HepG2 (cell line): ENCODE data around the gene ABHD15. TPM values are rescaled to one million over a fixed set of nuclear protein-coding genes. Genes with fewer than 3 reads are reported as not detected.

ENCODE experiments used
- ARID2 ChIP-seq: sonication (generic); formaldehyde crosslinking; IDR thresholded peaks from 2 replicates; pipeline ENCODE4 v1.8.1; 2022; ENCODE audit warnings: mild to moderate bottlenecking, missing genetic modification reagents, borderline replicate concordance
- ATF7 ChIP-seq, 2 experiments: fragments of 450-650 bp in 1 of 2; sonication (generic) in 1 of 2; formaldehyde crosslinking in 1 of 2; IDR thresholded peaks; 2 replicates each; pipeline versions ENCODE4 v1.4.0 to v1.6.1; 2016 to 2020; ENCODE audit warnings: antibody characterized with exemption in 1 of 2, mild to moderate bottlenecking in 1 of 2, missing genetic modification reagents in 1 of 2
- BHLHE40 ChIP-seq: IDR thresholded peaks from 2 replicates; pipeline ENCODE4 v1.6.1; 2011; ENCODE audit warnings: low read length, improper control_type of control experiment
- FIP1L1 ChIP-seq: fragments of 200-400 bp; formaldehyde crosslinking; IDR thresholded peaks from 2 replicates; pipeline ENCODE4 v1.6.1; 2018; ENCODE audit warnings: low read depth, mild to moderate bottlenecking, low read length, moderate library complexity, borderline replicate concordance; ENCODE audit not compliant: insufficient read depth
- HOXA7 ChIP-seq: sonication (generic); formaldehyde crosslinking; IDR thresholded peaks from 2 replicates; pipeline ENCODE4 v1.8.1; 2022; ENCODE audit warnings: mild to moderate bottlenecking, missing genetic modification reagents, moderate library complexity
- MAFF ChIP-seq: IDR thresholded peaks from 2 replicates; pipeline ENCODE4 v1.6.1; 2011; ENCODE audit warnings: low read depth, low read length, improper control_type of control experiment
- NCOA2 ChIP-seq: sonication (generic); formaldehyde crosslinking; IDR thresholded peaks from 2 replicates; pipeline ENCODE4 v1.8.0; 2022; ENCODE audit warnings: inconsistent platforms
- NFKBIZ ChIP-seq: IDR thresholded peaks from 2 replicates; pipeline ENCODE4 v1.6.1; 2018; ENCODE audit warnings: missing genetic modification reagents, missing compliant biosample characterization
- RBAK ChIP-seq: sonication (generic); formaldehyde crosslinking; IDR thresholded peaks from 2 replicates; pipeline ENCODE4 v1.5.1; 2020; ENCODE audit warnings: mild to moderate bottlenecking, missing genetic modification reagents
- SAP130 ChIP-seq: IDR thresholded peaks from 2 replicates; pipeline ENCODE4 v1.6.1; 2016; ENCODE audit warnings: low read depth
- SMAD9 ChIP-seq: sonication (generic); formaldehyde crosslinking; IDR thresholded peaks from 2 replicates; pipeline ENCODE4 v1.5.1; 2020; ENCODE audit warnings: mild to moderate bottlenecking, missing genetic modification reagents
- SOX13 ChIP-seq, 3 experiments: fragments of 450-650 bp in 1 of 3; sonication (generic) in 1 of 3; formaldehyde crosslinking in 1 of 3; IDR thresholded peaks in 2 of 3; conservative IDR thresholded peaks in 1 of 3; 2 replicates each; pipeline versions ENCODE4 v1.5.0 to v1.6.1; 2016 to 2020; ENCODE audit warnings: antibody characterized with exemption in 1 of 3, mild to moderate bottlenecking in 1 of 3, missing compliant biosample characterization in 1 of 3, missing genetic modification reagents in 1 of 3, moderate library complexity in 1 of 3
- ZNF10 ChIP-seq: sonication (generic); formaldehyde crosslinking; IDR thresholded peaks from 2 replicates; pipeline ENCODE4 v1.4.0; 2020; ENCODE audit warnings: mild to moderate bottlenecking, low read depth, missing genetic modification reagents, borderline replicate concordance
- ZNF224 ChIP-seq: sonication (generic); formaldehyde crosslinking; IDR thresholded peaks from 2 replicates; pipeline ENCODE4 v1.5.0; 2020; ENCODE audit warnings: mild to moderate bottlenecking, missing genetic modification reagents
- ZNF644 ChIP-seq: IDR thresholded peaks from 2 replicates; pipeline ENCODE4 v1.6.1; 2016; ENCODE audit warnings: low read depth
- polyA plus RNA-seq, 8 experiments: library from polyadenylated mRNA; depleted of rRNA in 3 of 8; stranded (reverse) in 7 of 8; unstranded in 1 of 8; fragments of >200 nt; fragmentation: Illumina TruSeq in 4 of 8; extraction: Trizol in 4 of 8; gene quantifications; 2 replicates each; pipeline versions ENCODE4 v1.2.1 to v1.2.3, GENCODE V29; 2011 to 2016; ENCODE audit warnings: low read depth in 4 of 8, missing spikeins in 1 of 8, mixed read lengths in 1 of 8; ENCODE audit not compliant: insufficient read depth in 1 of 8
- total RNA-seq, 5 experiments: library from RNA; depleted of rRNA; stranded (reverse); fragments of >200 nt; fragmentation: Illumina TruSeq; extraction: Trizol; gene quantifications; 2 replicates each; pipeline ENCODE4 v1.2.3, GENCODE V29; 2016; ENCODE audit warnings: low read depth in 1 of 5
- TF ChIP-seq, protein P1 (sequence below): sonication (generic); formaldehyde crosslinking; IDR thresholded peaks from 2 replicates; pipeline ENCODE4 v1.4.0; 2020; ENCODE audit warnings: missing genetic modification reagents
- TF ChIP-seq, protein P2 (sequence below): sonication (generic); formaldehyde crosslinking; conservative IDR thresholded peaks from 2 replicates; pipeline ENCODE4 v1.8.0; 2022; ENCODE audit warnings: mild to moderate bottlenecking, moderate library complexity, missing genetic modification reagents
- TF ChIP-seq, protein P3 (sequence below): fragments of 450-650 bp; IDR thresholded peaks from 2 replicates; pipeline ENCODE4 v1.6.1; 2017; ENCODE audit warnings: mild to moderate bottlenecking
- TF ChIP-seq, protein P4 (sequence below): sonication (generic); formaldehyde crosslinking; IDR thresholded peaks from 2 replicates; pipeline ENCODE4 v1.4.0; 2020; ENCODE audit warnings: missing genetic modification reagents

ABHD15 gene
- total and polyA plus RNA-seq, 2 of the 13 experiments (the other 11 are each of a cell fraction or from before 2014, with no cell fraction given), result 2.4 to 7.7 TPM

DNA sequence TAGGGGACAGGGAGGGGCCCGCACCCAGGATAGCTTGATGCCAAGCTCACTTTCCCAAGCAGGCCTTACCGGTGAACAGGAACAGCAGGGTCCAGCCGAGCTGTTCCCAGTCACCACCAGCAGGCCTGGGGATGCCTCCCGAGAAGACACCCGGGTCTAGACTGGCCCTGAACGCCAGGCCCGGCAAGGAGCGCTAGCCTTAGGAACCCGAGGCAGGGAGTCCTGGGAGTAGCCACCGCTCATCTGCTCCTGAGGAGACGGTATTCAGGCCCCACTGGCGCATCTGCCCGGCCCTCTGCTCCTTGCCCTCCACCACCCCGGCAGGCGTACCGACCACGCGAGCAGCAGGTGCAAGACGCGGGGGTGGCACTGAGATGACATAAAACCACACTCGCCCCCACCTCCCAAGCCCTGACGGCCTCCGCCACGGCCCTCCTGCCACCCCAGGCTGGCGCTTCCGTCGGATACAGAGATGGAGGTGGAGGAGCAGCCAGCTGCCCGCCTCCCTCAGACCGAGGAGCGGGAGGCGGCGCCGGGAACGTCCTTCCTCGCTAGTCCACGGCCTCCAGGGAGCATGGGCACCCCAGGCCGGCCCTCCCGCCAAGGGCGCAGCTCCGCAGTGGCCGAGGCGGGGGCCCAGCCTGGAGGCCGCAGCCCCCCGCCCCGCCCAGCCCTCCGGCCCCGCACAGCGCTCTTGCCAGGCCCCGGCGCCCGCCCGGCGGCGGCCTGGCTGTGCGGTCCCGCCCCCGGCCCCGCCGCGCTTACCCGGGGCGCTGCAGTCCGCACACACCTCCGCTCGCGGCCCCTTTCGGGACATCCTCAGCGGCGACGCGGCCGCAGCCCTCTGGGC lies 21.9 kb upstream of the ABHD15 start (continued):
- TF ChIP-seq FIP1L1 (no peak), NFKBIZ (CRISPR knock-in tag) (no peak), ZNF644 (CRISPR knock-in tag) (no peak), NCOA2 (CRISPR knock-in tag) (no peak), ZNF224 (CRISPR knock-in tag) (no peak), ATF7 (IDR thresholded peaks at IDR 0.05) (no peak), ATF7 (CRISPR knock-in tag; IDR thresholded peaks at IDR 0.05) (no peak), SAP130 (CRISPR knock-in tag) (peak; percentile 48), SMAD9 (CRISPR knock-in tag) (no peak), HOXA7 (no peak), ARID2 (CRISPR knock-in tag) (0 out of 2 replicates have a peak, but pooled peaks have one; percentile 32), SOX13 (IDR thresholded peaks at IDR 0.05) (no peak), SOX13 (CRISPR knock-in tag; conservative IDR thresholded peaks at IDR 0.05 in 1 of 2, IDR thresholded peaks at IDR 0.05 in 1 of 2) (no peak), MAFF (no peak), ZNF10 (CRISPR knock-in tag) (no peak), RBAK (CRISPR knock-in tag) (no peak), BHLHE40 (no peak)
- TF ChIP-seq, protein P1, sequence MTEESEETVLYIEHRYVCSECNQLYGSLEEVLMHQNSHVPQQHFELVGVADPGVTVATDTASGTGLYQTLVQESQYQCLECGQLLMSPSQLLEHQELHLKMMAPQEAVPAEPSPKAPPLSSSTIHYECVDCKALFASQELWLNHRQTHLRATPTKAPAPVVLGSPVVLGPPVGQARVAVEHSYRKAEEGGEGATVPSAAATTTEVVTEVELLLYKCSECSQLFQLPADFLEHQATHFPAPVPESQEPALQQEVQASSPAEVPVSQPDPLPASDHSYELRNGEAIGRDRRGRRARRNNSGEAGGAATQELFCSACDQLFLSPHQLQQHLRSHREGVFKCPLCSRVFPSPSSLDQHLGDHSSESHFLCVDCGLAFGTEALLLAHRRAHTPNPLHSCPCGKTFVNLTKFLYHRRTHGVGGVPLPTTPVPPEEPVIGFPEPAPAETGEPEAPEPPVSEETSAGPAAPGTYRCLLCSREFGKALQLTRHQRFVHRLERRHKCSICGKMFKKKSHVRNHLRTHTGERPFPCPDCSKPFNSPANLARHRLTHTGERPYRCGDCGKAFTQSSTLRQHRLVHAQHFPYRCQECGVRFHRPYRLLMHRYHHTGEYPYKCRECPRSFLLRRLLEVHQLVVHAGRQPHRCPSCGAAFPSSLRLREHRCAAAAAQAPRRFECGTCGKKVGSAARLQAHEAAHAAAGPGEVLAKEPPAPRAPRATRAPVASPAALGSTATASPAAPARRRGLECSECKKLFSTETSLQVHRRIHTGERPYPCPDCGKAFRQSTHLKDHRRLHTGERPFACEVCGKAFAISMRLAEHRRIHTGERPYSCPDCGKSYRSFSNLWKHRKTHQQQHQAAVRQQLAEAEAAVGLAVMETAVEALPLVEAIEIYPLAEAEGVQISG (CRISPR knock-in tag), result 0 out of 2 replicates have a peak, but pooled peaks have one; percentile 5
- TF ChIP-seq, protein P2, sequence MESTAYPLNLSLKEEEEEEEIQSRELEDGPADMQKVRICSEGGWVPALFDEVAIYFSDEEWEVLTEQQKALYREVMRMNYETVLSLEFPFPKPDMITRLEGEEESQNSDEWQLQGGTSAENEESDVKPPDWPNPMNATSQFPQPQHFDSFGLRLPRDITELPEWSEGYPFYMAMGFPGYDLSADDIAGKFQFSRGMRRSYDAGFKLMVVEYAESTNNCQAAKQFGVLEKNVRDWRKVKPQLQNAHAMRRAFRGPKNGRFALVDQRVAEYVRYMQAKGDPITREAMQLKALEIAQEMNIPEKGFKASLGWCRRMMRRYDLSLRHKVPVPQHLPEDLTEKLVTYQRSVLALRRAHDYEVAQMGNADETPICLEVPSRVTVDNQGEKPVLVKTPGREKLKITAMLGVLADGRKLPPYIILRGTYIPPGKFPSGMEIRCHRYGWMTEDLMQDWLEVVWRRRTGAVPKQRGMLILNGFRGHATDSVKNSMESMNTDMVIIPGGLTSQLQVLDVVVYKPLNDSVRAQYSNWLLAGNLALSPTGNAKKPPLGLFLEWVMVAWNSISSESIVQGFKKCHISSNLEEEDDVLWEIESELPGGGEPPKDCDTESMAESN (CRISPR knock-in tag), result 0 out of 2 replicates have a peak, but pooled peaks have one; percentile 26
- TF ChIP-seq, protein P3, sequence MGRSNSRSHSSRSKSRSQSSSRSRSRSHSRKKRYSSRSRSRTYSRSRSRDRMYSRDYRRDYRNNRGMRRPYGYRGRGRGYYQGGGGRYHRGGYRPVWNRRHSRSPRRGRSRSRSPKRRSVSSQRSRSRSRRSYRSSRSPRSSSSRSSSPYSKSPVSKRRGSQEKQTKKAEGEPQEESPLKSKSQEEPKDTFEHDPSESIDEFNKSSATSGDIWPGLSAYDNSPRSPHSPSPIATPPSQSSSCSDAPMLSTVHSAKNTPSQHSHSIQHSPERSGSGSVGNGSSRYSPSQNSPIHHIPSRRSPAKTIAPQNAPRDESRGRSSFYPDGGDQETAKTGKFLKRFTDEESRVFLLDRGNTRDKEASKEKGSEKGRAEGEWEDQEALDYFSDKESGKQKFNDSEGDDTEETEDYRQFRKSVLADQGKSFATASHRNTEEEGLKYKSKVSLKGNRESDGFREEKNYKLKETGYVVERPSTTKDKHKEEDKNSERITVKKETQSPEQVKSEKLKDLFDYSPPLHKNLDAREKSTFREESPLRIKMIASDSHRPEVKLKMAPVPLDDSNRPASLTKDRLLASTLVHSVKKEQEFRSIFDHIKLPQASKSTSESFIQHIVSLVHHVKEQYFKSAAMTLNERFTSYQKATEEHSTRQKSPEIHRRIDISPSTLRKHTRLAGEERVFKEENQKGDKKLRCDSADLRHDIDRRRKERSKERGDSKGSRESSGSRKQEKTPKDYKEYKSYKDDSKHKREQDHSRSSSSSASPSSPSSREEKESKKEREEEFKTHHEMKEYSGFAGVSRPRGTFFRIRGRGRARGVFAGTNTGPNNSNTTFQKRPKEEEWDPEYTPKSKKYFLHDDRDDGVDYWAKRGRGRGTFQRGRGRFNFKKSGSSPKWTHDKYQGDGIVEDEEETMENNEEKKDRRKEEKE, result no peak
- TF ChIP-seq, protein P4, sequence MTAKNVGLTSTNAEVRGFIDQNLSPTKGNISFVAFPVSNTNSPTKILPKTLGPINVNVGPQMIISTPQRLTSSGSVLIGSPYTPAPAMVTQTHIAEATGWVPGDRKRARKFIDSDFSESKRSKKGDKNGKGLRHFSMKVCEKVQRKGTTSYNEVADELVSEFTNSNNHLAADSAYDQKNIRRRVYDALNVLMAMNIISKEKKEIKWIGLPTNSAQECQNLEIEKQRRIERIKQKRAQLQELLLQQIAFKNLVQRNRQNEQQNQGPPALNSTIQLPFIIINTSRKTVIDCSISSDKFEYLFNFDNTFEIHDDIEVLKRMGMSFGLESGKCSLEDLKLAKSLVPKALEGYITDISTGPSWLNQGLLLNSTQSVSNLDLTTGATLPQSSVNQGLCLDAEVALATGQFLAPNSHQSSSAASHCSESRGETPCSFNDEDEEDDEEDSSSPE (CRISPR knock-in tag), result no peak
